Body of pancreas (tissue), 4 donors: ENCODE results near the gene CACNA1H. TPM values are rescaled to one million over a fixed set of nuclear protein-coding genes. Genes with fewer than 3 reads are reported as not detected.

Experiments used
- ATAC-seq: fragments of 150-250 bp; one replicate; pipeline ENCODE4 v1.9.1; 2016
- DNase-seq, 4 donors: peaks; one replicate each; pipeline ENCODE4 v3.0.0-alpha.2; 2019
- H3K27ac ChIP-seq, 4 donors: fragments of 200-600 bp; sonication (generic); 1 replicate in 3 of 4; 2 replicates in 1 of 4; pipeline versions ENCODE4 v1.5.1 to v1.6.1; 2016 to 2019; ENCODE audit warnings: mild to moderate bottlenecking in 1 of 4, mixed read lengths in 1 of 4, moderate library complexity in 1 of 4
- H3K27me3 ChIP-seq, 2 donors: fragments of 200-600 bp; sonication (generic); one replicate each; pipeline ENCODE4 v1.6.0; 2016; ENCODE audit warnings: mild to moderate bottlenecking in 1 of 2
- H3K36me3 ChIP-seq, 2 donors: fragments of 200-600 bp; sonication (generic); replicated peaks in 1 of 2; 2 replicates each; pipeline ENCODE4 v1.5.1; 2016; ENCODE audit warnings: low read depth in 2 of 2; ENCODE audit not compliant: insufficient read depth in 1 of 2
- H3K4me1 ChIP-seq: fragments of 200-600 bp; sonication (generic); one replicate; pipeline ENCODE4 v1.6.0; 2016
- H3K4me3 ChIP-seq, 2 donors: fragments of 200-600 bp; sonication (generic); 1 replicate in 1 of 2; 2 replicates in 1 of 2; pipeline ENCODE4 v1.5.1; 2016 to 2019
- H3K9me3 ChIP-seq, 3 donors: fragments of 200-600 bp; sonication (generic); 1 replicate in 2 of 3; 2 replicates in 1 of 3; pipeline ENCODE4 v1.5.1; 2016
- POLR2A ChIP-seq, 3 donors: fragments of 450-650 bp; IDR thresholded peaks; one replicate each; pipeline ENCODE4 v1.6.1; 2016; ENCODE audit warnings: antibody characterized with exemption in 3 of 3, mild to moderate bottlenecking in 2 of 3
- WGBS, 2 donors: methylation state at CpG; one replicate each; pipeline ENCODE4 v1.1.5; 2017; 5-methylcytosine and 5-hydroxymethylcytosine counted together
- intact Hi-C: fragments of 100-400 bp; cut with DNase I; formaldehyde crosslinking; loops from one replicate; pipeline ENCODE4 v1.15.1; 2023
- total RNA-seq, 2 donors: library from RNA; depleted of rRNA; stranded (reverse); fragments of >200 nt; gene quantifications; one replicate each; pipeline ENCODE4 v1.1.0, GENCODE V29; 2016
- TF ChIP-seq, protein P1 (sequence below), 7 experiments: fragments of 450-650 bp in 4 of 7; fragments of 200-600 bp in 3 of 7; sonication (generic) in 3 of 7; IDR thresholded peaks; one replicate each; pipeline ENCODE4 v1.5.1; 2016 to 2019; ENCODE audit warnings: antibody characterized with exemption in 7 of 7

CACNA1H gene
- total RNA-seq, 2 donors from 2014 or later: 7.3 to 15.2 TPM

DNA sequence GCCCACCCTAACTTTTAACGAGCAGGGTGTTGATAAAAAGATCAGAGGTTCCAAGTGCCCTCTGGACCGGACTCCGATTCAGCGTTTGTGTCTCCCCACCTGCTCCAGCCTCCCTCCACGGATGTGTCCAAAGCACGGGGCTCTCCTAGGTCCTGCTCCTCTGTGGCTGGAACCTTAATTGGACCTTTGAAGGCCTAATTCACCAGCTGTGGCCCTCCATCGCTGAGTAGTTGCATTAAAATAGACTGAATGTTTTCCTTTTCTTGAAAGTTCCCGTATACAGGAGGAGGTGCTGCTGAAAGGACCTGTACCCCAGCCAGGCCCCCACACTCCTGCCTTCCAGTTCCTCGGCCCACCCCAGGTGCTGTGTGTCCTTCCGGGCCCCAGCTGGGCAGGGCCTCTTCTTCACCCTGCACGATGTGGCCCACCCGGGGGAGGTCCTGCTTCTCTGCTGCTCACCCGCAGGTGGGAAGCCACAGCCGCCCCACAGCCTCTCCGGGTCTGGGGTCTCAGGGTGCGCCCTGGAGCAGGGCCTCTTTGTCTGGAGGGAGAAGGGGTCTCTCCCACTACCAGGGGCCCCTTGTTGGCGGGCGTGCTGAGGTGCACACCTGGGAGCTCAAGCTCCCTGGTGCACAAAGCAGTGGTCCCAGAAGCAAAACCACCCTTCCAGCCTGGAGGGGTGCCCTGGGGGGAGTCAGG lies 1.3 kb upstream of the CACNA1H start:
- Histone ChIP-seq H3K9me3 (no peaks in the 10 kb centered on the region), H3K27me3 (peaks cover 0 to 18% of the 10 kb centered on the region in 2 donors), H3K4me3 (no peak overlapping the region), H3K4me1 (peaks cover 12% of the 10 kb centered on the region), H3K36me3 (no peaks in the 10 kb centered on the region), H3K27ac (no peak overlapping the region)
- no peak for DNase-seq
- no peak for TF ChIP-seq POLR2A (IDR thresholded peaks at IDR 0.05)
- TF ChIP-seq, protein P1, sequence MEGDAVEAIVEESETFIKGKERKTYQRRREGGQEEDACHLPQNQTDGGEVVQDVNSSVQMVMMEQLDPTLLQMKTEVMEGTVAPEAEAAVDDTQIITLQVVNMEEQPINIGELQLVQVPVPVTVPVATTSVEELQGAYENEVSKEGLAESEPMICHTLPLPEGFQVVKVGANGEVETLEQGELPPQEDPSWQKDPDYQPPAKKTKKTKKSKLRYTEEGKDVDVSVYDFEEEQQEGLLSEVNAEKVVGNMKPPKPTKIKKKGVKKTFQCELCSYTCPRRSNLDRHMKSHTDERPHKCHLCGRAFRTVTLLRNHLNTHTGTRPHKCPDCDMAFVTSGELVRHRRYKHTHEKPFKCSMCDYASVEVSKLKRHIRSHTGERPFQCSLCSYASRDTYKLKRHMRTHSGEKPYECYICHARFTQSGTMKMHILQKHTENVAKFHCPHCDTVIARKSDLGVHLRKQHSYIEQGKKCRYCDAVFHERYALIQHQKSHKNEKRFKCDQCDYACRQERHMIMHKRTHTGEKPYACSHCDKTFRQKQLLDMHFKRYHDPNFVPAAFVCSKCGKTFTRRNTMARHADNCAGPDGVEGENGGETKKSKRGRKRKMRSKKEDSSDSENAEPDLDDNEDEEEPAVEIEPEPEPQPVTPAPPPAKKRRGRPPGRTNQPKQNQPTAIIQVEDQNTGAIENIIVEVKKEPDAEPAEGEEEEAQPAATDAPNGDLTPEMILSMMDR (IDR thresholded peaks at IDR 0.05): no peak
- WGBS, 2 donors: 50 to 52% methylated on average over 10 to 18 of the region's 18 CpGs
- intact Hi-C loops: no loop called here
- no peak for ATAC-seq

DNA sequence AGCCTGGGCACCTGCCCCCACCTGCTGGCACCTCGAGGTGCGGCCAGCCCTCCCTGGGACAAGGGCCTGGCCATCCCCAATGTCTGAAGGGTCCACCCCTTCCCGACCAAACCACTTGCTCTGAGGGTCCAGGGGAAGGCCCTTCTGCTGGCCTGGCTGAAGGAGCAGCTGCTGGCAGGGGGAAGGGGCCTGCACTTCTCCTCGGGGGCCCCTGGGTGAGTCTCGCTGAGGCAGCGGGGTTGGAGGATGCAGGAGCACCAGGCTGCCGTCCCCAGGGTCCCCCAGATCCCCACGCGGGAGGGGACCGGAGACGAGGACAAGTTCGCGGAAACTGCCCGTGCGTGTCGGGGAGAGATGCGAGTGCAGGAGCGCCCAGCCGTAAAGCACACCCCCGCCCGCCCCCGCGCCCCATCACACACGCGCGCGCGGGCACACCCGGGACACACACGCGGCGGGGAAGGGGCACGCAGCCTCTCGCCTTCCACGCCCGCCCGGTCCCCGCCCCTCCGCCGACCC lies 725 bp upstream of the CACNA1H start:
- WGBS, 2 donors: 10% methylated on average over 25 of the region's 40 CpGs; no CpG with 5 or more reads in 1 of the 2 donors
- TF ChIP-seq, protein P1 (IDR thresholded peaks at IDR 0.05): no peak
- TF ChIP-seq POLR2A (IDR thresholded peaks at IDR 0.05): no peak
- Histone ChIP-seq H3K4me1 (peaks cover 12% of the 10 kb centered on the region), H3K36me3 (no peaks in the 10 kb centered on the region), H3K27ac (no peak overlapping the region), H3K4me3 (no peak overlapping the region), H3K27me3 (peaks cover 0 to 18% of the 10 kb centered on the region in 2 donors), H3K9me3 (no peaks in the 10 kb centered on the region)
- DNase-seq (no peak), ATAC-seq (peak; percentile 9)
- intact Hi-C loops: no loop called here

DNA sequence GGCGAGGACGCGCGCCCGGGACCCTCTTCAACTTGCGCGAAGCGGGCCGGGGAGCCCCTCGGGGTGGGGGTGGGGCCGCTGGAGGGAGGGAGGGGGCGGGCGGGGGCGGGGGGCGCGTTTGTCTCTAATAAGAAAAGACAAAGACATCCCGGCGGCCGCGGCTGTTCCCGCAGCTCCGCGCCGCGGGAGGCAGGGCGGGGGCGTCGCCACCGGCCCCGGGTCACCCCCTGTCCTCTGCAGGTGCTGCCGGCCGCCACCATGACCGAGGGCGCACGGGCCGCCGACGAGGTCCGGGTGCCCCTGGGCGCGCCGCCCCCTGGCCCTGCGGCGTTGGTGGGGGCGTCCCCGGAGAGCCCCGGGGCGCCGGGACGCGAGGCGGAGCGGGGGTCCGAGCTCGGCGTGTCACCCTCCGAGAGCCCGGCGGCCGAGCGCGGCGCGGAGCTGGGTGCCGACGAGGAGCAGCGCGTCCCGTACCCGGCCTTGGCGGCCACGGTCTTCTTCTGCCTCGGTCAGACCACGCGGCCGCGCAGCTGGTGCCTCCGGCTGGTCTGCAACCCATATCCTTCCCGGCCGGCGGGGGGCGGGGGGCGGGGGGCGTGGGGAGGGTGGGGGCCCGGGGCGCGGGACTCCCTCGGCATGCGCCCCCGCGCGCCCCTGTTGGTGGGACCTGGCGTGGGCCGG lies 714 bp downstream of the CACNA1H start:
- TF ChIP-seq, protein P1 (IDR thresholded peaks at IDR 0.05): no peak
- TF ChIP-seq POLR2A (IDR thresholded peaks at IDR 0.05): no peak
- 2 to 4% methylated on average over 18 to 65 of the region's 94 CpGs for WGBS, 2 donors
- Histone ChIP-seq H3K4me1 (peaks cover 19% of the 10 kb centered on the region), H3K9me3 (no peaks in the 10 kb centered on the region), H3K27ac (no peak overlapping the region), H3K4me3 (no peak overlapping the region), H3K36me3 (no peaks in the 10 kb centered on the region), H3K27me3 (peaks cover 0 to 18% of the 10 kb centered on the region in 2 donors)
- intact Hi-C loops: no loop called here
- ATAC-seq: no peak
- DNase-seq: no peak

DNA sequence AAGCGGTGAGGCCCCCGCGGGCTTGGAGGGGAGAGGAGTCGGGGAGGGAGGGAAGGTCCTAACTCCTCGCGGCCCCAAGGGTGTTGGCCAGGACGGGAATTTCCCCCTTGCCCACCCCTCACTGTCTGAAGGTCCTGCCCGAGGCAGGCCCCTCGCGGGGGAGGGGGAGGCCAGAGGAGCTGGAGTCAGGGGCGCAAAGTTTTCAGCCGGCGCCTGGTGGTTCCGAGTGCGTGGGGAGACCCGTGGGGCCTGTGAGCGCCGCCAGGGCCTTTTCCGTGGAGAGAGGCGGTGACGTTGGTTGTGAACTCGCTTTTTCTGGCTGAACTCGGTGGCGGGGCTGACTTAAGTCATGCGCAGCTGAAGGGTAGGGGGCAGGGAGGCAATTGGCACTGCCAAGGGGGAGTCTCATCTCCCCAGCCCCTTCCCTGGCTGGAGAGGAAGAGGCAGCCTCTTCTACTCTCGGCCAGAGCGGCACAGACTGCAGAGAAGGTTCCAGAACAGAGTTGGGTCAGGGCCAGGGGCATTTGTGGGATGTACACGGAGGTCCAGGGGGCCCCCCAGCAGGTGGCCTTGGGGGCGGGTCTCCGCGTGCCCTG lies 1.5 kb downstream of the CACNA1H start:
- Histone ChIP-seq H3K4me3 (no peak overlapping the region), H3K9me3 (no peaks in the 10 kb centered on the region), H3K36me3 (no peaks in the 10 kb centered on the region), H3K4me1 (peaks cover 27% of the 10 kb centered on the region), H3K27me3 (peaks cover 0 to 18% of the 10 kb centered on the region in 2 donors), H3K27ac (peak overlapping the region in 1 of 4 donors; percentile 18)
- intact Hi-C loops: no loop called here
- WGBS, 2 donors: 31 to 41% methylated on average over 17 to 31 of the region's 31 CpGs
- ATAC-seq: no peak
- TF ChIP-seq, protein P1 (IDR thresholded peaks at IDR 0.05): no peak
- no peak for TF ChIP-seq POLR2A (IDR thresholded peaks at IDR 0.05)
- DNase-seq: no peak
